ENCODE data around the gene RAET1L.
"Not testable (repeated sequence)": the region's sequence is repeated elsewhere in the genome, so short reads cannot be mapped to it uniquely, and the experiment has no call there.

Gene RAET1L

GRCh38 chr6:149991472-149991795 is 33.9 kb downstream of the RAET1L start:
- not testable (repeated sequence) for DNase-seq (ENCODE audit: low spot score)

- DNase-seq (ENCODE audit: low spot score), result no peak
Observed at GRCh38 chr6:149990661-149991471, 34.5 kb downstream of the RAET1L start.

GRCh38 chr6:149990212-149990660 is 35.1 kb downstream of the RAET1L start:
- DNase-seq (ENCODE audit: low spot score), result no peak

DNA sequence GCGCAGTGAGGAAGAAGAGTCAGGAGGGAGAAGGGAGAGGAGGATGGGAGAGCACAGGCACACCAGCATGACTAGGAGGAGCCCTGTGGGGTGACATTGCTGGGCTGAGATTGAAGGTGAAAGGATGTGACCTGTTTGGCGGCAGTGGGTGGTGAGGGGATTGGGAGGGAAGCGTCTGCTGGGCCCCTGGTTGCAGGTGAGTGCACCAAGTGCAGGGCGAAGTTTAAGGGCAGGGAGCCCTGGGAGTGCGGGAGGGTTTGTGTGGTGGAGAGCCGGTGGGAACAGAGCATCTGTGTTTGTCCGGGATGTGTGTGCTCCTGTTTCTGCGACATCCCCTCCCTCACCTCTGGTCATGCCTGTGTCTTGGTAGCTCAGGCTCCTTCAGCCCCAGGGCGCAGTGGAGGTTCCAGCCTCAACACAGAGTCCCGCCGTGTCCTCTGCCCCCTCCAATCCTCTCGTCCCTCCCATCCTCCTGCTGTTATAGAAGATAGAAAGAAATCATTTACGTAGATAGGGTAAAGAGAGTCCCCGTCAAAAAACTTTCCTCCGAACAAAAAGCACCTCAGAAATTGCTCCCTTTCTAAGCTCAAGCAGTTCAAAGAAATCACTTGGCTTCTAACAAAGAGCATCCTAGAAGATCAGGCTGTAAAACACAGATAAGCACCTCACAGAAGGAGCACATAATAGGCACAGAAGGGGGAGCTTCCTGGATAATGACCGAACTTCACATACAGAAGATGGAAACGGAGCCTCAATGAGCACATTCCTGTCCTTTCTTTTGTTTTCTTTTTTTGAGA is 36.6 kb downstream of the RAET1L start:
- peak; percentile 44 for DNase-seq (ENCODE audit: low spot score)

- DNase-seq (ENCODE audit: low spot score), result no peak
Observed at GRCh38 chr6:149987602-149988107, 37.7 kb downstream of the RAET1L start.

DNA sequence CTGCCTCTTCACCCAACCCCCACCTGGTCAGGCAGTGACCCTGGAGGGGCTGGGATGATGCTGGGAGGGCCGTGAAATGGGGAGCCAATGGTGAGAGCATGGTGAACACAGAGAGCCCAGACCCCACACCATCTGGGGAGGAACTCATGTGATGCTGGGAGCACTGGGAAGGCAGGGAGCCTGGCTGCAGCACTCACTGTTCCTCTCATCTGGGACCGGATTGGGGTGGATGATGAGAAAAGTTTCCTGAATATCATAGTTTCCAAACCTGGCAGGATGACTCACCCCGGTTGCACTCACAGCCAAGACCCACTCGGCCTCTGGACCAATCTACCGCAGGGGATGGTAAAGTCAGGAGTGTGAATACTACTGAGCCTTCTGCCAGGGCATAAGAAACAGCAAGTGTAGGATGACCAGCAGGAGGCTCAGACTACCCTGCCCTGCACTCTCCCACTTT is 39.8 kb downstream of the RAET1L start:
- DNase-seq (ENCODE audit: low spot score), result peak; percentile 54

DNA sequence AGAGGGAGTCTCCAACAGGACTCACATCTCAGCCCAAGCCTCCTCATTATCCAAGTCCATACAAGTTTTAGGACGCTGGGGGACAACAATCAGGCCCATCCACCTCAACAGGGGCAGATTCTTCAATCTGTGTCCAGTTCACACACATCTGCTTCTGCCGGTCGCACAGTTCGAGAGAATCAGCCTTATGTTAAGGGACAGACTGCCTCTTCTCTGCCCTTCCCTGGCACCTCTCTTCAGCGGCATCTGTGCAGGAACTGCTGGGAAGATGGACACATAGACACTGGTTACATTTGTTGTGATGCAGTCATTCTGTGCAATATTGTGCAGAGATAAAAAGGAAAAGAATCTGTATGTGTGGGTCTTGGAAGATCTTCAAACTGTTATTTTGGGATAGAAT is 40.6 kb downstream of the RAET1L start:
- DNase-seq (ENCODE audit: low spot score), result peak; percentile 53

GRCh38 chr6:149983145-149983544 is 42.2 kb downstream of the RAET1L start:
- no peak for DNase-seq (ENCODE audit: low spot score)

GRCh38 chr6:149979293-149979692 is 46.0 kb downstream of the RAET1L start:
- DNase-seq (ENCODE audit: low spot score), result no peak

DNA sequence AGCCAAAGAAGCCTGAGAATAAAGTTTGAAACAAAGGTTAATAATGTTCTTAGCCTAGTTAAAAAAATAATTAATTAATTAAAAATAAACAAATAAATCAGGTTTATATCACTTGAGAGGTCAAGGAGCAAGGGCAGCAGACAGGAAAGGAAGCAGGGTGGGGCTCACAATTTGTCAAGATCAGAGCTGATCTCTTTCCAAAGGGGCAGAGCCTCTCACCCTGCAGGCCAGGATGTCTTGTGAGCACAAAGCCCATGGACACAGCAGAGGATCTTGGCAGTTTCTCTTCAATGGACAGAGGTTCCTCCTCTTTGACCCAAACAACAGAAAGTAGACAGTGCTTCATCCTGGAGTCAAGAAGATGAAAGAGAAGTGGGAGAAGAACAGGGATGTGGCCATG is 46.7 kb downstream of the RAET1L start:
- peak; percentile 22 for DNase-seq (ENCODE audit: low spot score)

GRCh38 chr6:149977221-149977620 is 48.1 kb downstream of the RAET1L start:
- no peak for DNase-seq (ENCODE audit: low spot score)

GRCh38 chr6:149975400-149975799 is 49.9 kb downstream of the RAET1L start:
- no peak for DNase-seq (ENCODE audit: low spot score)

- DNase-seq (ENCODE audit: low spot score), result no peak
Observed at GRCh38 chr6:149974825-149975224, 50.5 kb downstream of the RAET1L start.

GRCh38 chr6:149974394-149974793 is 50.9 kb downstream of the RAET1L start:
- DNase-seq (ENCODE audit: low spot score), result not testable (repeated sequence)

DNA sequence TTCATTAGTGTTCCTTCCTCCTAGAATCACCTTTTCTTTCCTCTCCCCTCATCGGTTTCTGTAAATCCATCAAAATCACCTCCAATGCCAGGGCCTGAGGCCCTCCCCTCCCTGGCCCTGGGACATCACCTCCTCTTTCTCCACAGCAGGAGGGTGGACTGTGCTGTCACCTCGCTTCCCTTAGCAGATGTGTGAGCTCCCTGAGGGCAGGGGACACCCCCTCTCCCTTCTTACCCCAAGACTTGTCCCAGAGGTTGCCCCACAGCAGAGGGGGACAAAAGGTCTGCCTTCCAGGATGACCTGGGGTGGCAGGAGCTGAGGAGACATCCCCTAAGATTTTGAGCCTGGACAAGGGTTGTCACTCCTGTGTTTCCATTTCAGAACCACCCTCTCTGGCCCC is 55.7 kb downstream of the RAET1L start:
- no peak for DNase-seq (ENCODE audit: low spot score)

GRCh38 chr6:149968909-149969308 is 56.4 kb downstream of the RAET1L start:
- DNase-seq (ENCODE audit: low spot score), result not testable (repeated sequence)
